MM.1S (cell line): Measurements from ENCODE around the gene PRTN3.

Experiments used
- DNase-seq: peaks from one replicate; pipeline ENCODE4 v3.0.0-alpha.2; 2015
- H2AFZ ChIP-seq: fragments of 300-600 bp; sonication (generic); 2 replicates; pipeline ENCODE4 v1.6.0; 2016; ENCODE audit warnings: antibody characterized with exemption, low read length
- H3F3A ChIP-seq: fragments of 300-600 bp; sonication (generic); 2 replicates; pipeline ENCODE4 v1.6.1; 2016; ENCODE audit warnings: mild to moderate bottlenecking, antibody characterized with exemption, low read length, moderate library complexity, mixed read lengths; ENCODE audit not compliant: insufficient read depth
- H3K27ac ChIP-seq: fragments of 300-600 bp; sonication (generic); 2 replicates; pipeline ENCODE4 v1.5.1; 2016; ENCODE audit warnings: mild to moderate bottlenecking, low read length
- H3K27me3 ChIP-seq: fragments of 300-600 bp; sonication (generic); replicated peaks from 2 replicates; pipeline ENCODE4 v1.6.0; 2016; ENCODE audit warnings: low read length; ENCODE audit not compliant: insufficient read depth
- H3K36me3 ChIP-seq: fragments of 300-600 bp; sonication (generic); replicated peaks from 2 replicates; pipeline ENCODE4 v1.6.1; 2016; ENCODE audit warnings: mild to moderate bottlenecking, low read length, mixed read lengths; ENCODE audit not compliant: insufficient read depth
- H3K4me1 ChIP-seq: fragments of 300-600 bp; sonication (generic); 2 replicates; pipeline ENCODE4 v1.6.1; 2016; ENCODE audit warnings: low read length, mixed read lengths
- H3K4me2 ChIP-seq: fragments of 300-600 bp; sonication (generic); 2 replicates; pipeline ENCODE4 v1.6.0; 2016; ENCODE audit warnings: low read depth, low read length
- H3K4me3 ChIP-seq: fragments of 300-600 bp; sonication (generic); 2 replicates; pipeline ENCODE4 v1.5.1; 2016; ENCODE audit warnings: low read length, mixed read lengths
- H3K79me2 ChIP-seq: fragments of 300-600 bp; sonication (generic); 2 replicates; pipeline ENCODE4 v1.6.1; 2016; ENCODE audit warnings: mixed run types, low read length, mixed read lengths
- H3K9ac ChIP-seq: fragments of 300-600 bp; sonication (generic); 2 replicates; pipeline ENCODE4 v1.6.1; 2016; ENCODE audit warnings: low read length, mixed read lengths
- H3K9me2 ChIP-seq: fragments of 300-600 bp; sonication (generic); replicated peaks from 2 replicates; pipeline ENCODE4 v1.6.1; 2016; ENCODE audit warnings: mild to moderate bottlenecking, low read length, mixed read lengths; ENCODE audit not compliant: insufficient read depth
- H3K9me3 ChIP-seq: fragments of 300-600 bp; sonication (generic); replicated peaks from 2 replicates; pipeline ENCODE4 v1.6.1; 2016; ENCODE audit warnings: mild to moderate bottlenecking, low read length, mixed read lengths; ENCODE audit not compliant: insufficient read depth
- H4K20me1 ChIP-seq: fragments of 300-600 bp; sonication (generic); 2 replicates; pipeline ENCODE4 v1.6.1; 2016; ENCODE audit warnings: mild to moderate bottlenecking, low read length, moderate library complexity, mixed read lengths; ENCODE audit not compliant: insufficient read depth
- CTCF ChIP-seq: fragments of 300-600 bp; sonication (generic); IDR thresholded peaks from 2 replicates; pipeline ENCODE4 v1.5.1; 2016; ENCODE audit warnings: antibody characterized with exemption, low read length, mixed read lengths
- EZH2 ChIP-seq: fragments of 300-600 bp; sonication (generic); optimal IDR thresholded peaks from 2 replicates; pipeline ENCODE3; 2017; ENCODE audit warnings: low read depth, mild to moderate bottlenecking, antibody characterized with exemption, low read length, mixed read lengths
- EZH2phosphoT487 ChIP-seq: fragments of 300-600 bp; sonication (generic); IDR thresholded peaks from 2 replicates; pipeline ENCODE4 v1.6.1; 2018; ENCODE audit warnings: antibody characterized with exemption, low read length

The PRTN3 gene

DNA sequence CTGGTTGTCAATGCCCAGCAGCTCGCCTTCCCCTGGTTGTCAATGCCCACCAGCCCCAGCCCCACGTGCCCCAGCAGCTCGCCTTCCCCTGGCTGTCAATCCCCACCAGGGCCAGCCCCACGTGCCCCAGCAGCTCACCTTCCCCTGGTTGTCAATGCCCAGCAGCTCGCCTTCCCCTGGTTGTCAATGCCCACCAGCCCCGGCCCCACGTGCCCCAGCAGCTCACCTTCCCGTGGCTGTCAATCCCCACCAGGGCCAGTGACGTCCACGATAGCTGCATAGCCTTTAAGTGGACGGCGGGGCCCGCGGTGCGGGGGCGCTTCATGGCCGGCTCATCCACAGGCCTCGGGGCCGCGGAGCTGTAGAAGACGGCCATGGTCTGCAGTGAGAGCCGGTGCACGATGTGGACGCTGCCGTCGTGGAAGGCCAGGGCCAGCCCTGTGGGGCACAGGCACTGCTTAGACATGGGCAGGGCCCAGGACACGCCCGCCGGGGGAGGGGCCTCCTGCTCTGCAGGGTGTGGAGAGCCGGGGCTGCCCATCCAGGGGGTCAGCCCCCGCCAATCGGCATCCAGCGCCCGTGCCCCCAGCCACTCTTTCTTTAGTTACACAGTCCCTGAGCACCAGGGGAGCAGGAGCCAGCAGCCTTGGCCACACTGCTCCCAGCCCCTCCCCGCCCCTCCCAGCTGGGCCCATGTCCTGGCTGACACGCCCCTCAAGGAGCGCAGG, 39.1 kb downstream of the PRTN3 start:
- Histone ChIP-seq H3K79me2 (no peaks in the 10 kb centered on the region), H3K9ac (no peak overlapping the region), H3K9me3 (no peaks in the 10 kb centered on the region), H3K27me3 (no peaks in the 10 kb centered on the region), H3K4me1 (no peaks in the 10 kb centered on the region), H3K36me3 (no peaks in the 10 kb centered on the region; the same call in 1 of the 2 replicates), H4K20me1 (no peaks in the 10 kb centered on the region), H2AFZ (no peak overlapping the region), H3K9me2 (no peaks in the 10 kb centered on the region), H3F3A (no peaks in the 10 kb centered on the region), H3K4me2 (no peak overlapping the region), H3K27ac (no peak overlapping the region), H3K4me3 (no peak overlapping the region)
- TF ChIP-seq EZH2phosphoT487 (no peak), CTCF (no peak), EZH2 (no peak)
- DNase-seq = no peak

DNA sequence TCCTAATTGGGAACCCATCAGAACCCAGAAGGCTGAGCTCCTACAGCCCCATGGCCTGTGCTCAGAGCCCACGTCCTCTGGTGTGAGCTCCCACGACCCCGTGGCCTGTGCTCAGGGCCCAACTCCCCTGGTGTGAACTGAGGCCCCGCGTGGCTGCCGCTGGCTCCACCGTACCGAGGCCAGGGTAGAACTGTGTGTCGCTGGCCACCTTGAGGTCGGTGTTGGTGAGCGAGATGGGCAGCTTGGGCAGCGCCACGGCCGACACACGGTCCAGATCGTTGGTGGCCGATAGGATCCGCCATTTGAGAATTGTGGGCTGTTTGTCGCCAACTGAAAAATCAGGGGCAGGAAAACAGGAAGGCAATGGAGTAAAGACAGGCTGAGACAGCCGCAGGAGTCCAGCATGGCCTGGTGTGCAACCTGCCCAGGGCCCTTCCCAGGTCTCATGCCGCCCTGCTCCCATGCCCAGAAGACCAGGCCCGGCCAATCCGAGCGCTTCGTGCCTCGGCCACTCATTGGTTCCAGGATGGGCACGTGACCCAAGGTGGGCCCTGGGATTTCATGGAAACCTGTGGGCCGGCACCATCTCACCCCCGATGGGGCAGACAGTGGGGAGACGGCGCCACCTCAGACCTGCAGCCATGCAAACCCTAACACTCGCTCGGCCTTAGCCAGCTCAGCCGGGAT, 40.7 kb downstream of the PRTN3 start:
- H3K4me1 ChIP-seq = no peaks in the 10 kb centered on the region
- no peaks in the 10 kb centered on the region for H4K20me1 ChIP-seq
- TF ChIP-seq EZH2 (no peak), EZH2phosphoT487 (no peak), CTCF (no peak)
- no peaks in the 10 kb centered on the region for H3K79me2 ChIP-seq
- no peak overlapping the region for H3K4me2 ChIP-seq
- no peak overlapping the region for H3K27ac ChIP-seq
- H3K9me2 ChIP-seq = no peaks in the 10 kb centered on the region
- no peaks in the 10 kb centered on the region for H3K9me3 ChIP-seq
- no peak overlapping the region for H2AFZ ChIP-seq
- no peak for DNase-seq
- no peak overlapping the region for H3K4me3 ChIP-seq
- H3K36me3 ChIP-seq = no peaks in the 10 kb centered on the region; the same call in 1 of the 2 replicates
- H3K27me3 ChIP-seq = no peaks in the 10 kb centered on the region
- H3F3A ChIP-seq = no peaks in the 10 kb centered on the region
- no peak overlapping the region for H3K9ac ChIP-seq

DNA sequence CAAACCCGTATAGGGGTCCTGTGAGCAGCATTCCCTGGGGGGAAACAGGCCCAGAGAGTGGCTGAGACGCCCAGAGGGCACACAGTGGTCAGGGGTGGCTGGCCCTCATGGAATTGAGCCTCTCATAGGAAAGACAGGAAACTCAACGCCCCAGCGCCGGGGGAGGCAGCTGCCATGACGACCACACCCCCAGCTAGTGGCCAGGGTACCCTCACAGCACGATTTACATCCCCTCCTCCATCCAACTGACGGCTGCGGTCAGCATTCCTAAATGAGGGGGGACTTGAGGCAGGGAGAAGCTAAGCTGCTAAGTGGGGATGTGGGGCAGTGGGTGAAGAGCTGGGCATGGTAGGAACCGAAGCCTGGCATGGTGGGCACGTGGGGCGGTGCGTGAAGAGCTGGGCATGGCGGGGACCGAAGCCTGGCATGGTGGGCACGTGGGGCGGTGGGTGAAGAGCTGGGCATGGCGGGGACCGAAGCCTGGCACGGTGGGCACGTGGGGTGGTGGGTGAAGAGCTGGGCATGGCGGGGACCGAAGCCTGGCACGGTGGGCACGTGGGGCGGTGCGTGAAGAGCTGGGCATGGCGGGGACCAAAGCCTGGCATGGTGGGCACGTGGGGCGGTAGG, 42.2 kb downstream of the PRTN3 start:
- Histone ChIP-seq H3K9ac (no peak overlapping the region), H3K4me2 (no peak overlapping the region), H3F3A (no peaks in the 10 kb centered on the region), H3K79me2 (no peaks in the 10 kb centered on the region), H3K9me2 (no peaks in the 10 kb centered on the region), H3K27me3 (no peaks in the 10 kb centered on the region), H2AFZ (no peak overlapping the region), H4K20me1 (no peaks in the 10 kb centered on the region), H3K36me3 (no peaks in the 10 kb centered on the region; the same call in 1 of the 2 replicates), H3K9me3 (no peaks in the 10 kb centered on the region), H3K4me3 (no peak overlapping the region), H3K4me1 (no peaks in the 10 kb centered on the region), H3K27ac (no peak overlapping the region)
- no peak for TF ChIP-seq EZH2phosphoT487
- TF ChIP-seq CTCF = no peak
- no peak for TF ChIP-seq EZH2
- DNase-seq = no peak
